ENCODE measurements around the gene DYSF.
"Not testable (repeated sequence)": the region's sequence is repeated elsewhere in the genome, so short reads cannot be mapped to it uniquely, and the experiment has no call there.

The DYSF gene

GRCh38 chr2:71473346-71474031 is 20.1 kb downstream of the DYSF start:
- DNase-seq, result no peak

DNA sequence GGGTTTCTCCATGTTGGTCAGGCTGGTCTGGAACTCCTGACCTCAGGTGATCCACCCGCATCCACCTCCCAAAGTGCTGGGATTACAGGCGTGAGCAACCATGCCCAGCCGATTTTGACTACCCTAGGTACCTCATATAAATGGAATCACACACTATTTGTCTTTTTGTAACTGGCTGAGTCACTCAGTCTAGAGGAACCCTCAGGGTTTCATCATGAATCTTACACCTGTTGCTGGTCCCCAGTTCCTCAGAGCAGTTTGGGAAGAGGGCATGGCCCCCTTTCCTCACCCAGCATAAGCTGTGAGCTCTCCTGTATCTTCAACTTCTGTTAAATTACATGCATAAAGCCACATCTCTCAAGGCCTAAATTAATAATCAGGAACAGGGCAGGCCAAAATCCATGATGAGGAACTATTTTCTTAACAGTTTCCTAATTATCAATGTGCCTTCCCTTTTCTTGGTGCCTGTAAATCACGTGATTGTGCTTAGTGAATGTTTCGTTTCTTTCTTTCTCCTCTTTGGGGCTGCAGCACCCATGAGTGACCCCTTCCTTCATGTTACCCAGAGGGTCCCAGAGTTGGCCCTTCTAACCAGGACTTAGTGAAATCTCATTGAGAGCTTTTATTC is 20.9 kb downstream of the DYSF start:
- no peak for DNase-seq

DNA sequence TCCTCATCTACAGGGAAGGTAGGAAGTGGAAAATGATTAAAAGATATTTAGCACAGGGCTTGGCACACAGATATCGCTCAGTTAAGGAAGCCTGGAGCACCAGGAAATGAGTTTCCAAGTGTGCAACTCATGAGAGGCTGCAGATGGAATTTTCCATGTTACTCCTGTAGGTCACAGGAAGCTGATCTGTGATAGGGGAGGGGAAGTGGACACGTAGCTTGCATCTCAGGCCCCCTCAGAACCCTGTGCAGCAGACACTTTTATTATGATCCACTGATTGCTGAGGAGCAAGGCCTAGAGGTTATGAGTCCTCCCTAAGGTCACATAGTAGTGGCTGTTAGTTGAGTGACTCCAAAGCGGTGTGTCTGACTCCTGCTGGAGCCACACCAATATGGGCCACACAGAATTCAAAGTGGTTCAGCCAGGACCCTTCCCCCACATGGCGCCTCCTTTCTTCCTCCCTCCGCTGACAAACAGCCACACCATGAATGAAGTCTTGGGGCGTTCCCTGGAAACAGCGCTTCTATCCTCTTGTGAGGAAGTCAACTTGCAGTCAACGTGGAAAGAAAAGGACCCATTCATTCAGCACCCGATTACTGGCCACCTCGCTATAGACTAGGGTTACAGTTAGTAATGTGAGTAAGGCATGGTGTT is 21.5 kb downstream of the DYSF start:
- no peak for DNase-seq

GRCh38 chr2:71476495-71476894 is 23.1 kb downstream of the DYSF start:
- DNase-seq, result no peak

DNA sequence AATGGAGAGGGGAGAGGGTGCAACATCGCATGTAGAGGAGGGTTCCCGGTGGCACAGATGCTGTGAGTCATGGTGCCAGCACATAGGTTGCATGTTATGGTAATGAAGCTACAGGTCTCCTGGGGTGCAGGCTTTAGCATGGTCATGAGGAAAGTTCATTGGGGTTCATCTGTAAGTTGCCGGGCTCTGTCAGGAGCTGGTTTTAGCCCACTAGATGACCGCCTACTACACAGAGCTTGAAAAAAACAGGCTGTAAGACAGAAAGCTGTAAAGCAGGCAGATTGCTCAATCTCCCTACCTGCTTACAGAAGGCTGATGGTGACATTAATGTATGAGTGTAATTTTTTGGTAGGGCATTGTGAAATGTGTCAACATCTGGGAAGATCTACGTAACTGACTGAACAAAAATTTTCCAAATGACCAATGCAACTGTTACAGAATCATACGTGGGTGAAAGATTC is 23.9 kb downstream of the DYSF start:
- no peak for DNase-seq

DNA sequence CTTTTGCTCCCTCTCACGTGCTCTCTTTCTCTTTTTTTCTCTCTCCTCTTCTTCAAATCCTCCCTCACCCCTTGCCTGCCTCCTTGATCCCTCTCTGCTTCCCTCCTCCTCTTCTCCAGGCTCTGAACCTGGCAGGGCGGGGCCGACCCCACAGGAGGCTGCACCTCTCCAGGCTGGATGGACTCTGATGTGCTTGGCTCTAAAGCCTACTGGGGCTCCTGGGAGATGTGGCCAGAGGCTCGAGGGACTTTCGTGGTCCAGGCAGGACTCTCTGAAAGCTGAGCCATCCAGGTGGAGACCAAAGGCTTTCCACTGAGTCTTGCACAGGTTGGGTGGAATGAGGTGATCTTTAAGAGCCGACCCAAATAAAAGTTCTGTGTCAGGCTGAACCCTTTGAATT is 25.4 kb downstream of the DYSF start:
- no peak for DNase-seq

- DNase-seq, result no peak
Measured at GRCh38 chr2:71479261-71479660, 25.9 kb downstream of the DYSF start.

- no peak for DNase-seq
Measured at GRCh38 chr2:71481111-71481510, 27.8 kb downstream of the DYSF start.

DNA sequence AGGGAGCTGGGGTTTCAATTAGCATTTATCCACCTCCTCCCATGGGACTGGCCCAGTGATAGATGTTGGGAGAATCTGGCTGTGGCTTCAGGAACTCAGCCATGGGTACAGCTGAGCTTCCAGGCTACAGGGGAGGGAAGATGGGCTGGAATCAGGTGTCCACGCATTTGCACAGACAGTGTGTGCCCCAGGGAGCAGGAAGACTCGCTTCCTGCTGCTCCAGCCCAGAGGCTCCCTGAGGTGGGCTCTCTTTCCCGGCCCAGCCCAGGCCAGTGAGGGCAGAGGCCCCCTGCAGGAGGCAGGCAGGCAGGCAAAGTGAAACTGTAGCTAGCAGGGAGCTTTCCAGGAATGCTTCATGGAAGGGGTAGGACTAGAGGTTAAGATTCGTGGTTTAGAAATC is 28.7 kb downstream of the DYSF start:
- no peak for DNase-seq

DNA sequence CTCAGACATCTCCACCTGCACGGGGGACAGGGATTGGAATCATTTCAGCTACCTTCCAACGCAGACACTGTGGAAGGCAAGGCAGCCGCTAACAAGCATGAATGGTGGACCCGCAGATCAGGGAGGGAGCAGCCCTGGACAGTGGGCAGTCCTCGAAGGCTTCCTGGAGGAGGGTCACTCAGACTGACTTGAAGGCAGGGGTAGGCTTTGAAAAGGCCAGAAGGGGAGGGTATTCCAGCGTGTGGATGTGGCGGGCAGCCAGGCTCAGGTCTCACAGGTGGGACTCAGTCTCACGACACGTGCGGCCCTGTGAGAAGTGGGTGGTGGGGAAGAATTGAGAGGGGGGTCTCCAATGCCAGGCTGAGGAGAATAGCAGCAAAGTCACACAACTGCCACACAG is 29.9 kb downstream of the DYSF start:
- DNase-seq, result no peak

GRCh38 chr2:71484354-71484753 is 31.0 kb downstream of the DYSF start:
- DNase-seq, result no peak

GRCh38 chr2:71486881-71487640 is 33.7 kb downstream of the DYSF start:
- DNase-seq, result no peak

GRCh38 chr2:71491551-71491950 is 38.2 kb downstream of the DYSF start:
- not testable (repeated sequence) for DNase-seq

DNA sequence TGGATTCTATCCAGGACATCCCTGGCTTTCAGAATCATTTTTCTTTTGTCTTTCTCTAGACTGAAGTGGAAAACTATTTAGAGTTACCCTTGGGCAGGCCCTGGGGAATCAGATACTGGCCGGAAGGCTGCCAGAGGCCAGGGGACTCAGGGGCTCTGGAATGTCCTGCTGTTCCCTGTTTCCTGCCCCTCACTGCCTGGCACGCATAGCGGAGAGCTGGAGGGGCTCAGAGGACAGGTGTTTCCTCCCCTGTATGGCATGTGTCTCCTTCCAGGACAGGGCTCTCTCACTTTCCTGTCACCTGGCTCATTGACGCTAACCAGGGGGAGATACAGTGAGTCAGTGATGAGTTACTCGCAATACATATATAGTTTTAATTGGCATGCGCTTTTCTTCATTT is 38.8 kb downstream of the DYSF start:
- DNase-seq, result no peak

DNA sequence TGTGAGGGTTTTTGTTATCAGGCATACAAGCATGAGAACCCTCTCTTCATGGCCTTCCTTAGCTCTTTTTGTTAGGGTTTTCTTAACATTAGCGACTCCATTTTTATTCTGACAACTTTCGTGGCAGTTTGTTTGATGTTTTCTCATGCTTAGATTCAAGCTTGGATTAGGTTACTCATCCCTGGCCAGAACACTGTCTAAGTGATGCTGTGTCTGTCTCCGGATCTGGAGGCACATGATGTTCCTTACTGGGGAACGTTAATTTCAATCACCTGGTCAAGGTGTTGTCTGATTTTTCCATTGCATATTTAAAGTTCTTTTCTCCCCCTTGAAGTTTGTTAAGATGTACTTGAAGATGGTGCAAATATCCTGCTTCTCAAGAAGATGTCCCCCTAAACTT is 40.7 kb downstream of the DYSF start:
- no peak for DNase-seq

- no peak for DNase-seq
Measured at GRCh38 chr2:71494523-71495155, 41.3 kb downstream of the DYSF start.

DNA sequence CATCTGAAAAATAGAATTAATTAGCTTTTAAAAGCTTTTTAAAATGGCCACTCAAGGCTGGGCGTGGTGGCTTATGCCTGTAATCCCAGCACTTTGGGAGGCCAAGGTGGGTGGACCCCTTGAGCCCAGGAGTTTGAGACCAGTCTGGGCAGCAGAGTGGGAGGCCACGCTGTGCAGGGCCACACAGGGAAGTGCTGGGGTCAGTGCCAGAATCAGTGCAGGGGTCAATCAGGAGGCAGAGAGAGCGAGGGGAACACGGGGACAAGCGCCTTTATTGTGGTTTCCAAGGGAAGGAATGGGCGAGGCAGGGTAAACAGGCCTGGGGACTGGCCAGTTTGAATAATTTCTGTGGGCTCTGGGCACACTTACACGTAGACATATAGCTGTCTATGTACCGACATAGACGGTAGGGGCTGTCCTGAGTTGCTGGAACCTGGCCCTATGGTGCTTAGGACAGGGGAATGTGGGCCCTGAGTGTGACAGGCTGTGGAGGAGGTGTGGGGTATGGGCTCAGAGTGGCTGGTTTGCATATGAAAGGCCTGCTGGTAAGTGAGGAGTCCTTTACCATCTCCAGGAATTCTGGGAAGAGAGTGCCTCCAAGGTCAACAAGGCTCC is 42.9 kb downstream of the DYSF start:
- DNase-seq, result no peak

GRCh38 chr2:71498261-71498701 is 44.9 kb downstream of the DYSF start:
- DNase-seq, result peak; percentile 91

- DNase-seq, result no peak
Measured at GRCh38 chr2:71499691-71500090, 46.3 kb downstream of the DYSF start.

DNA sequence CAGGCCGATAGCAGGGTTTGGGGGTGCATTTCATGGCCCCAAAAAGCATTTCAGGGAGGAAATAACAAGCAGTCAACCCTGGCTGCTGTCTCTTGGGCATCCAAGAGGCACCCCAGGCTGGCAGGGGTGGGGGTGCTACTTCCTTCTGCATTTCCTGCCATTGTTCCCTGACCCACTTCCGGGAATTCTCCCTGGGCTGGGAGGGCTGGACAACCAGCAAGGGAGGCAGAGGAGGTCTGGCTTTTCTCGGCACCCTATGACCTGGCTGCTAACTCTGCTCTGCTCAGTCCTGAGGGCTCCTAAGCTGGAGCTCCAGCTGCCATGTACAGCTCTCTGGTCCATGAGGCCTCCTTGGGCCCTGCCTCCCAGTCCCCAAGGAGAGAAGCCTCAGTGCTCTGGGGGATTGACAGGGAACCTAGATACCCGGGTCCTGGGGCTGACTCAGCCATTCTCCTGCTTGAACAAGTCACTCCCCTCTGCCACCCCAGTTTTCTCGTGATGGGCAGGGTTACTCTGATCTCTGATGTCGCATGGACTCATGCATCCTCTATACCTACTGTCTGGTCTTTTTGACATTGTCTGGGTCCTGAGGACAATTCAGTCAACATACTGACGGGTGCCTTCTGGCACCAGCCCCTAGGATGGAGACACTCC is 47.2 kb downstream of the DYSF start:
- no peak for DNase-seq

DNA sequence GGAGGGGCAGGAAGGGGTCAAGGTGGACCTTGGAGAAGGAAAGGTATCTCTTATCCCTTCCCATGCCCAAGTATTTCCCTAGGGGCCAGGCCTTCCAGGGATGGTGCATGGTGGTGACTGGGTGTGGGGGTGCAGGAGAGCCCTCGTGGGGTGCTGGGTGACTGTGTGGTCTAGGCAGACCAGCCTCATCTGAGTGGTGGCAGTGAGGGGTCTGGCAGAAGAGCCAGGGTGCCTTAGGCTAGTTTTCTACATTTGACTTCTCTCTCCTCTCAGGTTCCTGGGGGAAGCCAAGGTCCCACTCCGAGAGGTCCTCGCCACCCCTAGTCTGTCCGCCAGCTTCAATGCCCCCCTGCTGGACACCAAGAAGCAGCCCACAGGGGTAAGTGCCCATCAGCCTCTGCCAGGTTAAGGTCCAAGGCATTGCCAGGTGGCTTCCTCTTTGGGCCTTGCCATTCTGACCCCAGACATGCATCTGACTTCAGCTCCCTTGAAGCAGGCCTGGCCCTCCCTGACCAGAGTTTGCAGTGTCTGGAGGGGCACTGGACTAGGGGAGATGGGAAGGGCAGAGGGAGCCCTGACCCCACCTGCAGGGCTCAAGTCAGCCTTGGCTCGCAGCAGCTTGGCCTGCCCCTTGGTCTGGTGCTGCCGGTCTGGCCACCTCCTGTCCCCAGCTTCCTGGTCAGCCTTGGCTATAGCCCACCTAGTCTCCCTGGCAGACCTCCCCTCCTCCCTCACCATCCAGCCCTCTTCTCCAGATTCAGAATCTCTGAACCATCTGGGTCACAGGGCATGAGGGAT is 49.8 kb downstream of the DYSF start:
- DNase-seq, result no peak
